Mucosa of descending colon (tissue), 3 donors: ENCODE measurements around the gene GDF10. TPM values are rescaled to one million over a fixed set of nuclear protein-coding genes. Genes with fewer than 3 reads are reported as not detected.
A peak's percentile ranks its signal among the peaks of the same experiment; 100 is the strongest.

Experiments
- ATAC-seq: fragments of 200-7000 bp; cut with Tn5 transposase; one replicate; pipeline ENCODE4 v1.9.1; 2020; ENCODE audit warnings: mild to moderate bottlenecking, moderate library complexity
- DNase-seq, 3 donors: peaks; one replicate each; pipeline ENCODE4 v3.0.0-alpha.2; 2020
- H3K36me3 ChIP-seq: fragments of 200-600 bp; one replicate; pipeline ENCODE4 v1.8.0; 2021; ENCODE audit warnings: low read depth, mild to moderate bottlenecking
- H3K4me1 ChIP-seq: fragments of 200-600 bp; one replicate; pipeline ENCODE4 v1.8.0; 2021; ENCODE audit warnings: low read depth, mild to moderate bottlenecking
- H3K4me3 ChIP-seq: fragments of 200-600 bp; one replicate; pipeline ENCODE4 v1.8.0; 2021; ENCODE audit warnings: mild to moderate bottlenecking
- H3K9me3 ChIP-seq: fragments of 200-600 bp; one replicate; pipeline ENCODE4 v1.8.0; 2021; ENCODE audit warnings: mild to moderate bottlenecking
- CTCF ChIP-seq: fragments of 200-600 bp; IDR thresholded peaks from one replicate; pipeline ENCODE4 v1.8.0; 2022; ENCODE audit warnings: antibody characterized with exemption, mild to moderate bottlenecking
- intact Hi-C, 2 donors: fragments of 100-400 bp; cut with DNase I in 1 of 2; cut with micrococcal nuclease in 1 of 2; formaldehyde crosslinking; loops; one replicate each; pipeline versions ENCODE4 v1.11.0 to v1.11.1; 2022; cut with DNase I, micrococcal nuclease
- total RNA-seq, 3 donors: library from RNA; stranded (reverse); fragmentation: NEBNext Ultra II Directional in 2 of 3; extraction: Animal tissue kit (Norgen Biotek cat#: 25700) in 2 of 3; gene quantifications; one replicate each; pipeline versions ENCODE4 v1.2.1 to v1.2.4, GENCODE V29; 2021 to 2023
- donor health status: DM: no; HTN: no; CAD: no; lungs with moderate emphysema.
- donor health status: DM: no; HTN: no; CAD: no.
- donor health status: DM: no; HTN: yes; CAD: no.

GDF10 gene
- total RNA-seq, 3 donors from 2014 or later, result 0.14 to 3.2 (median 0.41) TPM

GRCh38 chr10:47326306-47326926 lies 26.4 kb downstream of the GDF10 start:
- Histone ChIP-seq H3K4me3 (no peak overlapping the region), H3K36me3 (no peaks in the 10 kb centered on the region), H3K9me3 (no peaks in the 10 kb centered on the region), H3K4me1 (peaks cover 20% of the 10 kb centered on the region)
- TF ChIP-seq CTCF, result no peak
- peak in 1 of 3 donors; percentile 29 for DNase-seq
- intact Hi-C loops, result no loop called here
- peak; percentile 20 for ATAC-seq

- no peak for ATAC-seq
These were observed 26.9 kb downstream of the GDF10 start for GRCh38 chr10:47326927-47327330.

GRCh38 chr10:47329855-47330254 lies 29.9 kb downstream of the GDF10 start:
- no peak for DNase-seq
- no peaks in the 10 kb centered on the region for H3K9me3 ChIP-seq
- H3K4me3 ChIP-seq, result no peak overlapping the region
- H3K4me1 ChIP-seq, result peaks cover 22% of the 10 kb centered on the region
- intact Hi-C loops, result no loop called here
- no peak for ATAC-seq
- no peaks in the 10 kb centered on the region for H3K36me3 ChIP-seq
- TF ChIP-seq CTCF, result no peak

More at GRCh38 chr10:47326927-47327330, 26.9 kb downstream of the GDF10 start:
- Histone ChIP-seq H3K4me3 (no peak overlapping the region), H3K36me3 (no peaks in the 10 kb centered on the region), H3K9me3 (no peaks in the 10 kb centered on the region), H3K4me1 (peaks cover 22% of the 10 kb centered on the region)
- intact Hi-C loops, result no loop called here
- no peak for TF ChIP-seq CTCF
- no peak for DNase-seq

- ATAC-seq (peak; percentile 2), DNase-seq (no peak)
- TF ChIP-seq CTCF, result no peak
- intact Hi-C loops, result no loop called here
- Histone ChIP-seq H3K9me3 (no peaks in the 10 kb centered on the region), H3K4me3 (no peak overlapping the region), H3K4me1 (peaks cover 22% of the 10 kb centered on the region), H3K36me3 (no peaks in the 10 kb centered on the region)
These were observed 30.4 kb downstream of the GDF10 start for GRCh38 chr10:47330366-47330765.

- ATAC-seq (peak; percentile 99), DNase-seq (peak; percentile 84 to 92 (median 90))
- TF ChIP-seq CTCF, result no peak
- H3K4me3 ChIP-seq, result no peak overlapping the region
- H3K9me3 ChIP-seq, result no peaks in the 10 kb centered on the region
- intact Hi-C loops, result no loop called here
- H3K36me3 ChIP-seq, result no peaks in the 10 kb centered on the region
- H3K4me1 ChIP-seq, result peaks cover 22% of the 10 kb centered on the region
These were observed 30.8 kb downstream of the GDF10 start for GRCh38 chr10:47330804-47331203.

- H3K9me3 ChIP-seq, result no peaks in the 10 kb centered on the region
- no peak for DNase-seq
- no peak for TF ChIP-seq CTCF
- peaks cover 19% of the 10 kb centered on the region for H3K4me1 ChIP-seq
- ATAC-seq, result no peak
- no peaks in the 10 kb centered on the region for H3K36me3 ChIP-seq
- intact Hi-C loops, result no loop called here
- no peak overlapping the region for H3K4me3 ChIP-seq
These were observed 31.5 kb downstream of the GDF10 start for GRCh38 chr10:47331491-47331890.
